Panc1 (cell line): ENCODE data around the gene KANSL2.

Experiments used
- POLR2AphosphoS5 ChIP-seq: IDR thresholded peaks from 2 replicates; pipeline ENCODE4 v1.6.1; 2012; ENCODE audit warnings: mild to moderate bottlenecking, low read depth, low read length, moderate library complexity
- REST ChIP-seq, 2 experiments: IDR thresholded peaks; 2 replicates each; pipeline ENCODE4 v1.6.1; 2011 to 2012; ENCODE audit warnings: low read depth in 2 of 2, control low read depth in 1 of 2, low read length in 1 of 2, mild to moderate bottlenecking in 1 of 2, moderate library complexity in 1 of 2; ENCODE audit not compliant: insufficient read depth in 1 of 2
- SIN3A ChIP-seq: IDR thresholded peaks from 2 replicates; pipeline ENCODE4 v1.6.1; 2012; ENCODE audit warnings: low read depth, mild to moderate bottlenecking, low read length, moderate library complexity, borderline replicate concordance; ENCODE audit not compliant: insufficient read depth
- TCF7L2 ChIP-seq: IDR thresholded peaks from 2 replicates; pipeline ENCODE4 v1.6.1; 2011; ENCODE audit warnings: mild to moderate bottlenecking, low read depth, low read length, inconsistent platforms
- TF ChIP-seq, protein P1 (sequence below): fragments of 450-650 bp; IDR thresholded peaks from 2 replicates; pipeline ENCODE4 v1.5.1; 2017; ENCODE audit warnings: mild to moderate bottlenecking

- TF ChIP-seq, protein P1, sequence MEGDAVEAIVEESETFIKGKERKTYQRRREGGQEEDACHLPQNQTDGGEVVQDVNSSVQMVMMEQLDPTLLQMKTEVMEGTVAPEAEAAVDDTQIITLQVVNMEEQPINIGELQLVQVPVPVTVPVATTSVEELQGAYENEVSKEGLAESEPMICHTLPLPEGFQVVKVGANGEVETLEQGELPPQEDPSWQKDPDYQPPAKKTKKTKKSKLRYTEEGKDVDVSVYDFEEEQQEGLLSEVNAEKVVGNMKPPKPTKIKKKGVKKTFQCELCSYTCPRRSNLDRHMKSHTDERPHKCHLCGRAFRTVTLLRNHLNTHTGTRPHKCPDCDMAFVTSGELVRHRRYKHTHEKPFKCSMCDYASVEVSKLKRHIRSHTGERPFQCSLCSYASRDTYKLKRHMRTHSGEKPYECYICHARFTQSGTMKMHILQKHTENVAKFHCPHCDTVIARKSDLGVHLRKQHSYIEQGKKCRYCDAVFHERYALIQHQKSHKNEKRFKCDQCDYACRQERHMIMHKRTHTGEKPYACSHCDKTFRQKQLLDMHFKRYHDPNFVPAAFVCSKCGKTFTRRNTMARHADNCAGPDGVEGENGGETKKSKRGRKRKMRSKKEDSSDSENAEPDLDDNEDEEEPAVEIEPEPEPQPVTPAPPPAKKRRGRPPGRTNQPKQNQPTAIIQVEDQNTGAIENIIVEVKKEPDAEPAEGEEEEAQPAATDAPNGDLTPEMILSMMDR, result no peak
- no peak for TF ChIP-seq POLR2AphosphoS5
- TF ChIP-seq TCF7L2, result no peak
- no peak for TF ChIP-seq REST (IDR thresholded peaks at IDR 0.05; ENCODE audit: insufficient read depth in 1 of 2, low read depth in 2 of 2, low read length in 1 of 2)
- TF ChIP-seq SIN3A, result no peak
These were observed 684 bp downstream of the KANSL2 start for GRCh38 chr12:48681399-48681709.
